ENCODE data around the gene TCERG1L. TPM values are rescaled to one million over a fixed set of nuclear protein-coding genes. Genes with fewer than 3 reads are reported as not detected.

TCERG1L gene
- total RNA-seq, 2 donors from 2014 or later = 0.12 TPM; not detected in 1

DNA sequence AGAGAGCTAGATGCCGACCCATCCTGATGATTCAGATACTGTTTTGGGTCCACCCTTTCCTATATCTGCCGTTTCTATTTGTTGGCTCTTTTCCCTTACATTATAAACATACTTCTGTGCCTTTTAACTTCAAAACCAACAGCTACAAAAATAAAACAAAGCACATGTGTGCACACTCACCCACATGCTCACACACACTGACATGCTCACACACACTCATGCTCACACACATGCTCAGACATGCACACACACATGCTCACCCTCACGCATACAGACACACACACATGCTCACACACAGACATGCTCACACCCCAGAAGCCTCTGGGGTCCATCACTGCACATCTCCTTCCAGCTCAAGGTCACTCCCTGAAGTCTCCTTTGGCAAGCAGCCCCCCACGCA is 88.1 kb downstream of the TCERG1L start:
- Histone ChIP-seq H3K4me1 (no peaks in the 10 kb centered on the region), H3K9me3 (no peaks in the 10 kb centered on the region), H3K36me3 (no peaks in the 10 kb centered on the region), H3K27me3 (no peaks in the 10 kb centered on the region), H3K4me3 (no peak overlapping the region), H3K27ac (no peak overlapping the region)
- no peak for TF ChIP-seq CTCF (IDR thresholded peaks at IDR 0.05)
- no peak for DNase-seq (ENCODE audit: low spot score)

- H3K27me3 ChIP-seq = no peaks in the 10 kb centered on the region
- no peak for DNase-seq (ENCODE audit: low spot score)
- H3K9me3 ChIP-seq = no peaks in the 10 kb centered on the region
- H3K4me3 ChIP-seq = no peak overlapping the region
- no peaks in the 10 kb centered on the region for H3K4me1 ChIP-seq
- H3K27ac ChIP-seq = no peak overlapping the region
- no peaks in the 10 kb centered on the region for H3K36me3 ChIP-seq
- no peak for TF ChIP-seq CTCF (IDR thresholded peaks at IDR 0.05)
Measured at GRCh38 chr10:131222986-131223385, 88.5 kb downstream of the TCERG1L start.

GRCh38 chr10:131221632-131222277 is 89.8 kb downstream of the TCERG1L start:
- Histone ChIP-seq H3K27ac (no peak overlapping the region), H3K4me3 (no peak overlapping the region), H3K27me3 (no peaks in the 10 kb centered on the region), H3K4me1 (no peaks in the 10 kb centered on the region), H3K36me3 (no peaks in the 10 kb centered on the region), H3K9me3 (no peaks in the 10 kb centered on the region)
- no peak for DNase-seq (ENCODE audit: low spot score)
- TF ChIP-seq CTCF (IDR thresholded peaks at IDR 0.05) = no peak

DNA sequence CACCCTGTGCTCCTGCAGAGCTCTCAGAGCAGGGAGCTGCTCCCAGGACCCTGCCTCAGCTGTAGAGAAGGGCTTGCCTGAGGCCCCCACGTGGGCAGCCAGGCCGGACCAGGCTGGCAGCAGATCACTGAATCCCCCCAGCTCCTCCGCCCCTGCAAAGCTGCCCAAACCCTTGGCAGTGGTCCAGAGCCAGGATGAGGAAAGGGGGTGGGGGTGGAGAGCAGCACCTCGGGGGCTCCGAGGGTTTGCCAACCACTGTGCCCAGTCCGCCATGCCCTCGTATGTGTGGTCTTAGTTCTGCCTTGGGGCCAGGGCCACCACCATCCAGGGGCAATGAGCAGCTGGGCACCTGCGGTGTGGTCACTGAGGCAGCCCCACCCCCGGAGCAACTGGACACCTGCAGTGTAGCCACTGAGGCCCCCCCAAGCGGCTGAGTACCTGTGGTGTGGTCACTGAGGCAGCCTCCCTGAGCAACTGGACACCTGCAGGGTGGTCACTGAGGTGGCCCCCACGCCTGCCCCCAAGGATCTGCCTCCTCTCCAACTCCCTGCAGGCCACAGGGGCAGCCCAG is 90.8 kb downstream of the TCERG1L start:
- Histone ChIP-seq H3K4me3 (no peak overlapping the region), H3K27me3 (no peaks in the 10 kb centered on the region), H3K4me1 (no peaks in the 10 kb centered on the region), H3K36me3 (no peaks in the 10 kb centered on the region), H3K27ac (no peak overlapping the region), H3K9me3 (no peaks in the 10 kb centered on the region)
- TF ChIP-seq CTCF (IDR thresholded peaks at IDR 0.05) = no peak
- DNase-seq (ENCODE audit: low spot score) = no peak

DNA sequence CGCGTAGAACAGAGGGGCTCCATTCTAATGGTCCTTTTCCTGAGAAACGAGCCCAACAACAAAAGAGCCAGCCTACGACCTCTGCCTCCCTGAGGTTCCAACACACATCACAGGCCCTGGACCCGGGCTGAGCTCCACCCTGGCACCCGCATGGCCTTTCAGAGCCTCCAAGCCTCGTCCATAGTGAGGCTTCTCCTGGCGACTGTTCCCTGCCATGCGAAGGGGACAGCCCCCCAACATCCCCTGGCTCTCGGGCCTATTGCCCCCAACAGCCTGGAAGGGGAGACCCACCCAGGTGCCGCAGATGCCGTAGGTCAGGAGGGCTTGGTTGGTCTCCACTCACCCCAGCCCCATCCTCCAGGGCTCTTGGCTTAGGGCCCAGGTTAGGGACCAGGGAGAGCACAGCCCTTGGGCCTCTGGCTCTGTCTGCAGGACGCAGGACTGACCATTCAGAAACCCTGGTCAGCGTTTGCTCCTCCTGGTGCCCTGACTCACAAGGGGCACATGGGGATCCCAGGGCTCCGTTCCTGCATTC is 91.5 kb downstream of the TCERG1L start:
- H3K27ac ChIP-seq = no peak overlapping the region
- no peak for TF ChIP-seq CTCF (IDR thresholded peaks at IDR 0.05)
- no peaks in the 10 kb centered on the region for H3K4me1 ChIP-seq
- no peak for DNase-seq (ENCODE audit: low spot score)
- no peak overlapping the region for H3K4me3 ChIP-seq
- no peaks in the 10 kb centered on the region for H3K9me3 ChIP-seq
- H3K36me3 ChIP-seq = no peaks in the 10 kb centered on the region
- no peaks in the 10 kb centered on the region for H3K27me3 ChIP-seq

DNA sequence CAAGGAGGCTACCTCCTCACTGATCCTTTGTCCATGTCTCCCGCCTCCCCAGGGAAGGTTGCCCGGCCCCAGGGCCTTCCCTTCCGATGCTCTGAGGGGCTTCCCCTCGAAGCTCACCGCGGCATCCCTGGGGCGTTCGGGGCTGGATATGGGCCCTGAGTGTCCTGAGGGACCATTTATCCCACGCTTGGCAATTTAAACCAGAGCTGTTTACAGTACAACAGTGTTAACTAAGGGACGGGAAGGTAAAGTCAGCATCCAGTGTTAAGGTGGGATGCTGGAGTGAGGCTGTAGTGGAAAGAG is 92.0 kb downstream of the TCERG1L start:
- no peak for TF ChIP-seq CTCF (IDR thresholded peaks at IDR 0.05)
- Histone ChIP-seq H3K27me3 (no peaks in the 10 kb centered on the region), H3K4me1 (no peaks in the 10 kb centered on the region), H3K36me3 (no peaks in the 10 kb centered on the region), H3K9me3 (no peaks in the 10 kb centered on the region), H3K27ac (no peak overlapping the region), H3K4me3 (no peak overlapping the region)
- DNase-seq (ENCODE audit: low spot score) = no peak

Data from right atrium auricular region (tissue), 2 donors.